HG03432 (cell line): ENCODE results near the gene WNT8A.

ENCODE experiments used
- ATAC-seq: cut with Tn5 transposase; IDR thresholded peaks from one replicate; pipeline ENCODE4 v1.9.1; 2021; ENCODE audit warnings: mild to moderate bottlenecking, moderate library complexity; ENCODE audit not compliant: unreplicated experiment

Gene WNT8A

GRCh38 chr5:138138949-138139780 is 55.3 kb downstream of the WNT8A start, which contains the start of gene NME5:
TSS of gene NME5 (minus strand) at chr5:138139428. CDS start at chr5:138138780, 648 bp downstream.
- no peak for ATAC-seq

- no peak for ATAC-seq
Measured at GRCh38 chr5:138139781-138140090, 55.9 kb downstream of the WNT8A start.

- ATAC-seq: no peak
Measured at GRCh38 chr5:138140268-138140667, 56.4 kb downstream of the WNT8A start.
